Aorta (tissue), 5 donors: ENCODE measurements around the gene NBAS. TPM values are rescaled to one million over a fixed set of nuclear protein-coding genes. Genes with fewer than 3 reads are reported as not detected.
"Not testable (repeated sequence)": the region's sequence is repeated elsewhere in the genome, so short reads cannot be mapped to it uniquely, and the experiment has no call there.

Source experiments
- ATAC-seq: fragments of 200-7000 bp; cut with Tn5 transposase; one replicate; pipeline ENCODE4 v1.9.1; 2022; ENCODE audit warnings: moderate library complexity; ENCODE audit not compliant: low FRiP score
- DNase-seq, 2 donors: peaks; one replicate each; pipeline ENCODE4 v3.0.0-alpha.2; 2020
- H3K27ac ChIP-seq, 2 donors: one replicate each; pipeline ENCODE4 v1.5.1; 2013; ENCODE audit warnings: low read length in 2 of 2, mild to moderate bottlenecking in 2 of 2, moderate library complexity in 2 of 2, control low read depth in 1 of 2, inconsistent platforms in 1 of 2, low read depth in 1 of 2
- H3K27me3 ChIP-seq, 2 donors: one replicate each; pipeline ENCODE4 v1.6.1; 2013; ENCODE audit warnings: control low read depth in 1 of 2, low read length in 1 of 2, mild to moderate bottlenecking in 1 of 2, moderate library complexity in 1 of 2; ENCODE audit not compliant: insufficient read depth in 2 of 2, control insufficient read depth in 1 of 2
- H3K36me3 ChIP-seq, 2 donors: one replicate each; pipeline ENCODE4 v1.6.1; 2013; ENCODE audit warnings: control low read depth in 1 of 2, low read length in 1 of 2, mild to moderate bottlenecking in 1 of 2; ENCODE audit not compliant: insufficient read depth in 2 of 2, control insufficient read depth in 1 of 2
- H3K4me1 ChIP-seq, 2 donors: one replicate each; pipeline ENCODE4 v1.6.1; 2013; ENCODE audit warnings: low read length in 2 of 2, control low read depth in 1 of 2, mild to moderate bottlenecking in 1 of 2, moderate library complexity in 1 of 2; ENCODE audit not compliant: insufficient read depth in 2 of 2, control insufficient read depth in 1 of 2
- H3K4me3 ChIP-seq, 2 donors: one replicate each; pipeline ENCODE4 v1.5.1; 2013; ENCODE audit warnings: low read length in 2 of 2, control low read depth in 1 of 2, mild to moderate bottlenecking in 1 of 2
- H3K9me3 ChIP-seq: one replicate; pipeline ENCODE4 v1.6.1; 2013; ENCODE audit warnings: mild to moderate bottlenecking, low read length; ENCODE audit not compliant: control insufficient read depth
- WGBS, 2 donors: extraction: QIAGEN DNeasy Blood & Tissue Kit; methylation state at CpG; one replicate each; pipeline ENCODE4 v1.1.7; 2013; 5-methylcytosine and 5-hydroxymethylcytosine counted together
- intact Hi-C, 2 donors: fragments of 100-400 bp; cut with DNase I; formaldehyde crosslinking; loops; one replicate each; pipeline versions ENCODE4 v1.14.2 to v1.15.0; 2022
- polyA plus RNA-seq, 2 donors: library from polyadenylated mRNA; stranded (reverse); fragments of 200-250 nt; gene quantifications; one replicate each; pipeline ENCODE4 v1.2.3, GENCODE V29; 2013
- total RNA-seq, 2 donors: library from RNA; stranded (reverse); fragmentation: NEBNext Ultra II Directional; extraction: Animal tissue kit (Norgen Biotek cat#: 25700); gene quantifications; one replicate each; pipeline ENCODE4 v1.2.1, GENCODE V29; 2021
- donor health status: healthy with polysubstance abuse.
- donor health status: Bipolar disorder and iron deficiency.
- donor health status: DM: no; HTN: no; CAD: no.
- donor health status: DM: no; HTN: no; CAD: no.
- donor health status: DM: yes; HTN: yes; CAD: no.

NBAS gene
- total and polyA plus RNA-seq, 4 donors: 7.4 to 46.0 (median 33.7) TPM

- Histone ChIP-seq H3K4me1 (no peaks in the 10 kb centered on the region), H3K36me3 (peaks cover 2 to 6% of the 10 kb centered on the region in 2 donors), H3K27me3 (no peaks in the 10 kb centered on the region), H3K9me3 (peaks cover 2% of the 10 kb centered on the region), H3K27ac (no peak overlapping the region), H3K4me3 (no peak overlapping the region)
- intact Hi-C loops: no loop called here
- ATAC-seq: no peak
- no peak for DNase-seq
These were observed 340.5 kb downstream of the NBAS start for GRCh38 chr2:15220603-15221002.

GRCh38 chr2:15218423-15219086 lies 342.6 kb downstream of the NBAS start:
- ATAC-seq: no peak
- peaks cover 0 to 6% of the 10 kb centered on the region in 2 donors for H3K36me3 ChIP-seq
- no peak for DNase-seq
- 96 to 98% methylated on average over 17 of the region's 17 CpGs for WGBS, 2 donors
- no peaks in the 10 kb centered on the region for H3K27me3 ChIP-seq
- no peak overlapping the region for H3K4me3 ChIP-seq
- no peaks in the 10 kb centered on the region for H3K4me1 ChIP-seq
- H3K27ac ChIP-seq: no peak overlapping the region
- intact Hi-C loops: no loop called here
- H3K9me3 ChIP-seq: no peaks in the 10 kb centered on the region

- Histone ChIP-seq H3K4me3 (no peak overlapping the region), H3K36me3 (peaks cover 0 to 4% of the 10 kb centered on the region in 2 donors), H3K27me3 (no peaks in the 10 kb centered on the region), H3K27ac (no peak overlapping the region), H3K9me3 (no peaks in the 10 kb centered on the region), H3K4me1 (no peaks in the 10 kb centered on the region)
- 89 to 93% methylated on average over 6 of the region's 6 CpGs for whole genome bisulfite sequencing, 2 donors
- intact Hi-C loops: no loop called here
- ATAC-seq (no peak), DNase-seq (no peak)
These were observed 348.9 kb downstream of the NBAS start for GRCh38 chr2:15212249-15212648.

- ATAC-seq, H3K27me3 ChIP-seq, H3K36me3 ChIP-seq, DNase-seq, H3K4me3 ChIP-seq, intact Hi-C loops, H3K9me3 ChIP-seq, H3K27ac ChIP-seq, H3K4me1 ChIP-seq: not testable (repeated sequence)
- WGBS, 2 donors: 97 to 100% methylated on average over 1 of the region's 1 CpG
These were observed 350.6 kb downstream of the NBAS start for GRCh38 chr2:15210542-15210941.

GRCh38 chr2:15206419-15206818 lies 354.7 kb downstream of the NBAS start:
- WGBS, 2 donors: 99 to 100% methylated on average over 1 of the region's 1 CpG
- no peak overlapping the region for H3K4me3 ChIP-seq
- H3K27me3 ChIP-seq: no peaks in the 10 kb centered on the region
- no peak for ATAC-seq
- no peak for DNase-seq
- no peaks in the 10 kb centered on the region for H3K9me3 ChIP-seq
- no peak overlapping the region for H3K27ac ChIP-seq
- no peaks in the 10 kb centered on the region for H3K4me1 ChIP-seq
- H3K36me3 ChIP-seq: no peaks in the 10 kb centered on the region
- intact Hi-C loops: no loop called here

GRCh38 chr2:15205562-15205961 lies 355.6 kb downstream of the NBAS start:
- Histone ChIP-seq H3K27me3 (no peaks in the 10 kb centered on the region), H3K4me1 (no peaks in the 10 kb centered on the region), H3K27ac (no peak overlapping the region), H3K4me3 (no peak overlapping the region), H3K36me3 (no peaks in the 10 kb centered on the region), H3K9me3 (no peaks in the 10 kb centered on the region)
- ATAC-seq: no peak
- no peak for DNase-seq
- intact Hi-C loops: no loop called here
- WGBS, 2 donors: 92 to 93% methylated on average over 5 of the region's 5 CpGs

- Histone ChIP-seq H3K4me1 (no peaks in the 10 kb centered on the region), H3K9me3 (no peaks in the 10 kb centered on the region), H3K27me3 (no peaks in the 10 kb centered on the region), H3K4me3 (no peak overlapping the region), H3K27ac (no peak overlapping the region), H3K36me3 (no peaks in the 10 kb centered on the region)
- ATAC-seq: no peak
- intact Hi-C loops: no loop called here
- no peak for DNase-seq
- 93 to 96% methylated on average over 1 of the region's 1 CpG for WGBS, 2 donors
These were observed 360.1 kb downstream of the NBAS start for GRCh38 chr2:15201009-15201408.

- no peaks in the 10 kb centered on the region for H3K36me3 ChIP-seq
- intact Hi-C loops: no loop called here
- H3K27ac ChIP-seq: no peak overlapping the region
- no peak for DNase-seq
- no peaks in the 10 kb centered on the region for H3K9me3 ChIP-seq
- no peak for ATAC-seq
- no peaks in the 10 kb centered on the region for H3K27me3 ChIP-seq
- H3K4me1 ChIP-seq: no peaks in the 10 kb centered on the region
- H3K4me3 ChIP-seq: no peak overlapping the region
These were observed 360.6 kb downstream of the NBAS start for GRCh38 chr2:15200581-15200980.

GRCh38 chr2:15198051-15198450 lies 363.1 kb downstream of the NBAS start:
- H3K27ac ChIP-seq: no peak overlapping the region
- WGBS, 2 donors: 91 to 93% methylated on average over 3 of the region's 3 CpGs
- no peaks in the 10 kb centered on the region for H3K36me3 ChIP-seq
- no peak overlapping the region for H3K4me3 ChIP-seq
- no peaks in the 10 kb centered on the region for H3K27me3 ChIP-seq
- no peaks in the 10 kb centered on the region for H3K4me1 ChIP-seq
- ATAC-seq: no peak
- DNase-seq: no peak
- H3K9me3 ChIP-seq: no peaks in the 10 kb centered on the region
- intact Hi-C loops: no loop called here
